ENCODE measurements around the gene ARID1A. TPM values are rescaled to one million over a fixed set of nuclear protein-coding genes. Genes with fewer than 3 reads are reported as not detected.

Gene ARID1A
- total RNA-seq, result 17.4 and 33.6 TPM in 2 replicates

GRCh38 chr1:26695356-26696118 lies at the start of gene ARID1A:
ARID1A (plus strand) TSS chr1:26696015; CDS start chr1:26696404, 389 bp downstream.

GRCh38 chr1:26787706-26788514 lies 92.1 kb downstream of the ARID1A start, which contains the start of gene PIGV:
PIGV (plus strand) TSS chr1:26787950; CDS start chr1:26790816, 2,866 bp downstream.

GRCh38 chr1:26826261-26827105 lies 130.7 kb downstream of the ARID1A start, which contains the start of gene ZDHHC18:
ZDHHC18 (plus strand) TSS chr1:26826688; CDS start chr1:26826805, 117 bp downstream.

Other genes with a start within 250 kb of the ARID1A start
- 166 and 426 TPM in 2 replicates for gene HMGN2, start 223.6 kb upstream of the ARID1A start, total RNA-seq
- gene RPS6KA1, start 166.3 kb upstream of the ARID1A start, total RNA-seq, result 1.0 and 2.2 TPM in 2 replicates
- gene PIGV, start 91.9 kb downstream of the ARID1A start, total RNA-seq, result 16.9 and 26.0 TPM in 2 replicates
- 5.1 and 11.2 TPM in 2 replicates for gene ZDHHC18, start 130.7 kb downstream of the ARID1A start, total RNA-seq
- 0.17 and 1.6 TPM in 2 replicates for gene SFN, start 167.1 kb downstream of the ARID1A start, total RNA-seq
- gene GPN2, start 194.3 kb downstream of the ARID1A start, total RNA-seq, result 11.3 and 14.2 TPM in 2 replicates
- 7.4 and 10.6 TPM in 2 replicates for gene GPATCH3, start 204.5 kb downstream of the ARID1A start, total RNA-seq
- not detected in 2 replicates for gene NR0B2, start 218.0 kb downstream of the ARID1A start, total RNA-seq
- gene NUDC, start 225.7 kb downstream of the ARID1A start, total RNA-seq, result 23.0 and 28.8 TPM in 2 replicates

All from smooth muscle cell of trachea (primary cell).